Measurements from ENCODE around the gene RFPL3.
"Not testable (repeated sequence)": the region's sequence is repeated elsewhere in the genome, so short reads cannot be mapped to it uniquely, and the experiment has no call there.

Gene RFPL3

DNA sequence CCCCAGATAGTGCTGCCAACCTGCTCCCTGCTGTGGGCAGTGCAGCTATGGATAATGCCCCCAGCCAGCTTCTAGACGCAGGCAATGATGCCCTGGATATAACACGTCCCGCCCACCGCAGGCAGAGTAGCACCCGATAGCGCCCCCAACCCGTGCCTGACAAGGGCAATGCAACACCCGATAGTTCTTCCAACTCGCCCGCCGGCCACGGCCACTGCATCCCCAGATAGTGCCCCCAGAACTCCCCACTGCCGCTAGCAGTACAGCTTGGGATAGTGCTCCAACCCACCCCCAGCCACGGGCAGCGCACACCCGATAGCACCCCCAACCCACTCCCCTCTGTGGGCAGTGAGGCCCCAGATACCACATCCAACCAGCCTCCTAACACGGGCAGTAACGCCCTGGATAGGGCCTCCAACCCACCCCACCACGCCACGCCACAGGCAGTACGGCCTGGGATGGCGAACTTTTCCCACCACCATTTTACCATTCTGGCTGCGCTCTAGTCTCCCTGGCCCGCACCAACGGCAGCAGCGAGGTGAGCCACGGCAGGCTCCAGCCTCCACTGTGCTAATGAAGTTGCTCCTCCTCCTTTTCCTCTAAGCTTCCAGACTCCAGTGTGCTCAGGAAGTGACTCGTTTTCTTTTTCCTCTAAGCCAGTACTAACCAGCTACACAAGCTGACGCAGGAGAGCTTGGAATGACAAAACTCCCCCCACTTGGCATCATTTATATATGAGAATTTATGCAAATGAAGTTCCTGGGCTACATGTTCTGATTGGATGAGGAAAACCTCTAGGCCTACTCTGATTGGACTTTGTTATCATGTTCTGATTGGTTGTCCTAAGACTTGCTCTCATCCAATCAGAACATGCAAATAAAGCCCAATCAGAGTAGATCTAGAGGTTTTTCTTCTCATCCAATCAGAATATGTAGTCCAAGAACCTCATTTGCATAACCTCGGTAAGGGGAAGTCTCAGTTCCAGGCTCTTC, 3.0 kb upstream of the RFPL3 start:
- no peak for DNase-seq

DNA sequence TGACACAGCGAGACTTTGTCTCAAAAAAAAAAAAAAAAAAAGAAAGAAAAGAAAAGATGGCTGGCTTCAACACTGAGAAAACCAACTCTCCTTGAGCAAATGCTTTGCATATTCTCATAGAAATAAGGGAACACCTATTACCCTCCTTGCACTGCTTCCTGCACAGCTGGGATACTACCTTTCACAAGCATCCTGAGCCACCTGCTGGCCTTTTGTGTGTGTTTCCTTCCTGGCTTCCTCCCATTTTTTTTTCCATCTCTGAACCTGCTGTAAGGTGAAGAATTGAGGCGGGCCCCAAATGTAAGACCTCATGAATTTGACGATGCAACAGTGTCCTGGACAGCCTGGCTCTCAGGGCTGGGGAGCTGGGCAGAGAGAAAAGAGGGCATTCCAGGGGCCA, 1.9 kb upstream of the RFPL3 start:
- no peak for DNase-seq

DNA sequence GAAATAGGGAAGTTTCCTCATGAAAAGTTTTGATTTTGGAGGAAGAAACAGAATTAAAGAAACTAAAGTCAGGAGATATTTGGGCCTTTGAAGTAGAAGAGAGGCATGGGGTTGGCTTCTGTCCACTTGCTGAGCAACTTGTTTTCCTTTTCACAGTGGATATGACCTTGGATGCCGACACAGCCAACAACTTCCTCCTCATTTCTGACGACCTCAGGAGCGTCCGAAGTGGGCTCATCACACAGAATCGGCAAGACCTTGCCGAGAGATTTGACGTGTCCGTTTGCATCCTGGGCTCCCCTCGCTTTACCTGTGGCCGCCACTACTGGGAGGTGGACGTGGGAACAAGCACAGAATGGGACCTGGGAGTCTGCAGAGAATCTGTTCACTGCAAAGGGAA, 2.4 kb downstream of the RFPL3 start:
- DNase-seq, result not testable (repeated sequence)

GRCh38 chr22:32361257-32361656, 3.6 kb downstream of the RFPL3 start:
- no peak for DNase-seq

- DNase-seq, result no peak
Measured at GRCh38 chr22:32364210-32364609, 6.5 kb downstream of the RFPL3 start.

- DNase-seq, result no peak
Measured at GRCh38 chr22:32375678-32376450, 18.2 kb downstream of the RFPL3 start.

DNA sequence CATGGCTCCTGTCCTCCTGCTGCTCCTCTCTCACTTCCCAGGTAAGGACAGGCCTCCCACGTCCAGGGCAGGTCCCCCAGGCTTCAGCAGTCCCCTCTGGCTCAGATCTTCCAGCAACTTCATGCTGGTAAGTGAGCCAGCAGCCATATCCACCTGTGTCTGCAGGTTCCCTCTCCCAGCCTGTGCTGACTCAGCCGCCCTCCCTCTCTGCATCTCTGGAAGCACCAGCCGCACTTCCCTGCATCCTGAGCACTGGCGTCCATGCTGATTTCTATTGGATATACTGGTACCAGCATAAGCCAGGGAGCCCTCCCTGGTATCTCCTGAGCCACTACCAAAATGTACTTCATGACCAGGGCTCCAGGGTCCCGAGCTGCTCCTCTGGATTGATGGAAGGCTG, 19.0 kb downstream of the RFPL3 start:
- no peak for DNase-seq

DNA sequence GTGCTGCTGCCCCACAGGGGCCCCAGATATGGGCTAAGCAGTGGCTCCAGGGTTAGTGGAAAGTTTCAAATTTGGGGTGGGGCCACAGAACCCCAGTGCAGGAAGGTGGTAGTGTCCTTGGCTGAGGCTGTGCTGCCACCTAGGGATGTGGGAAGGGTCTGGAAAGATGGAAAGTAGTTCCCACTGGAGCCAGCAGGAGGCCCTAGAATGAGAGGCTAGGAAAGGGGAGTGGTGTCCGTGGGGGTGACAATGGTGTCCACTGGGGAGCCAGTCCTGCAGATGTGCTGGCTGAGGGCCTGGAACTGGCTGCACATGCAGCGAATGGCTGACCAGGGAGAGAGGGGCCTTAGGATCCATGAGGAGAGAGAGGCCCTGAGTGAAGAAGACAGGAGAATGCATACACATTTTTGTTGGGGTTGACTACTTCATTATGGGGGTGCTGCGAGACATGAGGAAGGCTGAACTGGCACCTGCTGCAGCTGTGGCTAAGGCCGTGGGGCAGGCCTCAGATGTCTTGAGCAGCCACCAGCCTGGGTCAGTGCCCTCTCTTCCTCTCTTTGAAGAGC, 21.1 kb downstream of the RFPL3 start:
- peak; percentile 66 for DNase-seq

DNA sequence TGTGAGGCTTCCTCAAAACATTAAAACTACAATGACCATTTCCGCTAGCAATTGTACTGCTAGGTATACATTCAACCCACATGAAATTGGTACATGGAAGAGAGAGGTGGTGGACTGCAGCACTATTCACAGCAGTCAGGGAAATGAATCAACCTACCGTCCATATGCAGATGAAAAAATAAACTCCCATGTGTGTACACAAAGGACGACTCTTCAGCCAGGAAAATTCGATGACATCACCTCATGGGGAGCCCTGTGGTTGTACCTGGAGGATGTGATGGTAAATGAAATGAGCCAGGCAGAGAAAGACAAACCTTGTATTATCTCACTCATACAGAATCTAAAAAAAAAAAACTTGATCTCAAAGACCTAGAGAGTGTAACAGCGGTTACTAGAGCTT, 23.3 kb downstream of the RFPL3 start:
- DNase-seq, result no peak

- DNase-seq, result no peak
Measured at GRCh38 chr22:32385681-32386080, 28.0 kb downstream of the RFPL3 start.

DNA sequence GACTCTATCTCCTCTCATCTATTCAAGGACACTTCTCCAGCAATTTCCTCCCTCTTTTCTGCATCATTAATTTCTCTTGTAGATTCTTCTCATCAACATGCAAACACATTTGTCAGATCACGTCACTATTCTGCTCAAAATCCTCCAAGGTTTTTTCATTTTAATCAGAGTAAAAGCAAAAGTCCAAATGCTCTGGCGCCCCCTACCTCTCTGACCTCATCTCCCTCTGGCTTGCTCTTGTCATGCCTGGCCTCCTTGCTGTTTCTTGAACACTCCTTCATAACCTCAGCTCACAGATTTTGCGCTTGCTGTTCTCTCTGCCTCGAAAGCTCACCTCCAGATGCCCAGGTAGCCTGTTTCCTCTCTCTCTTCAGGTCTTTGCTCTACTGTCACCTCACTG, 32.0 kb downstream of the RFPL3 start:
- DNase-seq, result peak; percentile 33

DNA sequence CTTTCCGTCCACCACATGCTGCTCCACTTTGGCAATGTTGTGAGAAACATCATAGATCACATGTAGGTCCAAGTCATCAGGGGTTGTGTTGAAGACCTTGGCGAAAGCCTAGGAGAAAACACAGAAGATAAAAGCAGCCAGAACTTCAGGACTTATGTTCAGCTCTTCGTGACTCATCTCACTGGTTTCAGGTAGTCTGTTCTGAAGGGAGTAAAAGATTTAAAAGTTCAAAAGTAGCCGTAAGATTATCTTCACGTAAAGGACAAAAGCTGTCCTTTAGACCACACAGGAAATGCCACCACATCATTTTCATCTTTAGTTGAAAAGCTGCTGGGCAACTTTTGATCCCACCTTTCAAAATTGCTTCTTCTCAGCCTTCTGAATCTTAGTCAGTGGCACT, 37.4 kb downstream of the RFPL3 start:
- no peak for DNase-seq

DNA sequence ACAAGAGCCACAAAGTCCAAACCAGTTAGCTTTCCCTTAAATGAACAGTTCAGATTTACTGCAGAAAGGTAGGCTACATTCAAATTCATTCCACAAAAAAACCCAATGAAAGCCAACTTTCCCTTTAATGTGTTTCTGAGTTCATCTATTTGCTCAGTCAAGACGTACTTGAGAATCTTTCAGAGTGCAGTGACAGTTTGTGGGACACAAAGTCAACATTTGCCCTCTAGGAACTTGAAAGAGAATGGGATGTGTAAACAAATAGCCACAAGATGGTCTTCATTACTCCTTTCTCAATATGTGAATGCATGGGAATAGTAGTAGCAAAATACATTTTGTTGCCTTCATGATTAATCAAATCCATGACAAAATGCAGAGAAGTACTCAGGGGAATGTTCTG, 38.6 kb downstream of the RFPL3 start:
- DNase-seq, result no peak

DNA sequence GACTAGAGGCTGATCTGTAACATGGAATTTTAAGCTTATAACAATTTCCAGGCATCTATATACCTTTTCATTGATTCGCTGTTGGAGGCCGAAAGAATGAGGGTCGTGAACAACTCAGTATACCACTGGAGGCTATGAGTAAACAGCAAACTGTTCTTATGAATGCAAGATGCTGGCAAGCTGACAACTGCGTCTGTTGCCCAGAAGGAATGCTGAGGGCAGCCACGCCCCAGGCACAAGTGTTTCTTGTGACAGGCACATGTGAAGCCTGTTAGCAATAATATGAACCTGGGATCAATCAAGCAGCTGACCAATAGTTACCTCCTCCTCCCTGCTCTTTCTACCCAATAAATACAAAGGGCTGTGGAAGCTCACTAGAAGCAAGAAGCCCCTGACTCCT, 39.1 kb downstream of the RFPL3 start:
- no peak for DNase-seq

DNA sequence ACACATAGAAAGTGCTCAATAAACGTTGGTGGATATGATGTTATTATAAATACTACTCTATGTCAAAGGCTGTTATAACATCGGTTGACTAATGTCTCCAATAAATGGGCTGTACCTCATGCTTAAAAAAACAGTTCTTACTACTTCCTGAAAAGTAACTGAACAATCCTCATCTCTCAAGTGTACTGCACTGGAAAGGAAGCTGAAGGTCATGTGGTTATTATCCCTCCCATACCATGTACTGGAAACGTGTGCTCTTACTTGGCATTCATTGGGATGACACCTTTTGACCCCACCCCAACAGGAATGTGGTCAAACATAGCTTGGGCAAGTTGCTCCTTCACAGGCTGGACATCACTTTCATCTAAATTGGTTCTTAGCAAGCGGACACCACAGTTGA, 43.8 kb downstream of the RFPL3 start:
- DNase-seq, result no peak

DNA sequence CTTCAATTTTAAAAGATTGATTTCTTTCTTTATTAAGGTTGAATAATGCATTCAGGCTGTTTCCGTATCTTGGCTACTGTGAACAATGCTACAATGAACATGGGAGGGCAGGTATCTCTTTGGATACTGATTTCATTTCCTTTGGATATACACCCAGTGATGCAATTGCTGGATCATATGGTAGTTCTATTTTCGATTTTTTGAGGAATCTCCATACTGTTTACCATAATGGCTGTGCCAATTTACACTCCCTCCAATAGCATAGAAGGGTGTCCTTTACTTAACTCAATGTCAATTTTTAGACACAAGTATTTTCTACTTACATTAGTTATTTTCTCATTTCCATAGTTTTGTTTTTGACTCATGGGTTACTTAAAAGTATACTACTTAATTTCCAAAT, 46.4 kb downstream of the RFPL3 start:
- DNase-seq, result no peak

- no peak for DNase-seq
Measured at GRCh38 chr22:32407312-32407711, 49.6 kb downstream of the RFPL3 start.

DNA sequence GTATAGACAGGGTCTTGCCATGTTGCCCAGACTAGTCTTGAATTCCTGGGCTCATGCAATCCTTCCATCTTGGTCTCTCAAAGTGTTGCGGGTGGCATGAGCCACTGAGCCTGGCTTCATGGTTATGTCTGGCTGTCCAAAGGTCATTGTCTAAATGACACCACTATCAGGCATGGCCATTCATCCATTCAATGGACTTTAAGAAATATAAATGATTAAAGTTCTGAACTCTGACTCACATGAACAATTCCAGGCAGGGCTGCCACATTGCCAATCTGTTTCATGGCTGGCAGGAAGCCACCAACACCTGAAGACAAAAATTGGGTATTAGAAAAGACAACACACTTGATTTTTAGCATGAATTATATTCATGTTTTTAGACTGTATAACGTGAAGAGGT, 50.3 kb downstream of the RFPL3 start:
- no peak for DNase-seq

DNA sequence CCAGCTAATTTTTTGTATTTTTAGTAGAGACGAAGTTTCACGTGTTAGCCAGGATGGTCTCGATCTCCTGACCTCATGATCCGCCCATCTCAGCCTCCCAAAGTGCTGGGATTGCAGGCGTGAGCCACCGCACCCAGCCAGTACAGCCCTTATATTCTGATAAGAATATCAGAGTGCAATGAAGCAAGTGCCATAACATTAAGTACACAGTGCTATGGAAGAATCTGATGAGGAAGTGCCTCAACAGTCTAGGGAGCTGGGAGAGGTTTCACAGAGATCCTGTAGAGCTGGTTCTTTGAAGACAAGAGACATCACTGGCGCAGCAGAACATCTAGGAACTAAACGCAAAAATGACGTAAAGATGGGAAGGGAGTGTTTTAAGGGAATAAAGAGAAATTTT, 52.3 kb downstream of the RFPL3 start:
- DNase-seq, result peak; percentile 27

DNA sequence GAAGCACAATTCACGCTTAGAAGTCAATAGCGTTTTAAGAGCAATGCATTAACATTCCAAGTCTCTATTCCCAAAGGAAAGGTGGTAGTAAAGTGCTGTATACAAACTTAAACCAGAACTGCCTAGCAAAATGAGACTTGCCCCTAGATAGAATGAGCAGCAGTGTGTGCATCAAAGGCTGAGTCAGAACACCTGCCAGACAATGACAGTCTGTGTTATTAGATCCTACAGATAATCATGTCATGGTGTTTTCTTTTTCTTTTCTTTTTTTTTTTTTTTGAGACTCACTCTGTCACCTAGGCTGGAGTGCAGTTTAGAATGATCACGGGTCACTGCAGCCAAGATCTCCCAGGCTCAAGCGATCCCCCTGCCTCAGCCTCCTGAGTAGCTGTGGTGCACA, 52.8 kb downstream of the RFPL3 start:
- DNase-seq, result no peak
